GM19240 (cell line): ENCODE data around the gene DMD.

Experiments used
- DNase-seq: peaks from one replicate; pipeline ENCODE4 v3.0.0; 2011; ENCODE audit warnings: low spot score; ENCODE audit not compliant: insufficient read length

Gene DMD

DNA sequence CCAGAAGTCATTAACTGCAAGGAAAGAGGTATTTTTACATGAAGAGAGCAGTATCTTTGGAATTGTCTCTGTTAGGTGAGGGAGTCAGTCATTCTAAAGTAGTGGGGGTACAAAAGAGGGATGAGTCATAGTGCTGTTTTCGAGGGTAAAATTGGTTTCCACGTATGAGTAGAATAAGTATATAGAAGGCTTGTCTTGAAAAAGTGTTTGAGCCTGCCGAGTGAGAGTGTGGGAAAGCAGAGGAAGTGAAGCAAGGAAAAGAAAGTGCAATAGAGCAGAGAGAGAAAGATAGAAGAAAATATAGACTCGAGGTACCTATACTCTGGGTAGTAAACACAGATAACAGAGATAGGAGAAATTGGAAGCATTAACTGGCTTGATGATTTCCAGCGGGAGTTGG lies 696.4 kb downstream of the DMD start:
- no peak for DNase-seq

DNA sequence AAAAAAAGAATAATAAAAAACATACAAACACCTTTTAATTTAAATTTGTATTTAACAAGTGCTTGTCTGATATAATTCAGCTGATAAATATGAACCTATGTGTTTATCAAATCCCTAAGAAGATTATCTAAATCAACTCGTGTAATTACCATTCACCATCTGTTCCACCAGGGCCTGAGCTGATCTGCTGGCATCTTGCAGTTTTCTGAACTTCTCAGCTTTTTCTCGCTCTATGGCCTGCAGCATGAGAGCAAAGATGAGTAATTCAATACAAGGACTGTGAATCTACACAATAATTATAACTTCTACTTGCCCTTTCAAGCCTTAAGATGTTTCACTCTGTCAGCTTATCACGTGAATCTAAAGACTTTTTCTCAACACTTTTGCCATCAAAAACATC lies 709.7 kb downstream of the DMD start:
- DNase-seq: no peak

DNA sequence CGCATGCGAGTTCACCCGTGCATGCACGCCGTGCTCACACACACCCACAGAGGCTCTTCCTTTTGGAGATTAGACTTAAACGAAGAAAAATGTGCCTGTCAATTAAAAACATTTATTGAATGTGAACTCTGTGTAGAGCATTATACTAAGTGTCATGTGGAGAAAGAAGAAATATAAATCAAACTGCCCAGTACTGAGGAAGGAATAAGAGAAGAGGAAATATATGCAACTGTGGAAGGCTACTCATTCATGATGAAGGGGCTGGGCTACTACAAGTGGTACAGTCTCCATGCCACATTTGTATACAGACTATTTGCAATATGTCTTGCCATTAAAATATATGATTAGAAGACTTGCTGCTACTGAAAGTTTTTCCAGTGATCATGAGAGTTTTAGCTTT lies 714.7 kb downstream of the DMD start:
- DNase-seq: no peak

DNA sequence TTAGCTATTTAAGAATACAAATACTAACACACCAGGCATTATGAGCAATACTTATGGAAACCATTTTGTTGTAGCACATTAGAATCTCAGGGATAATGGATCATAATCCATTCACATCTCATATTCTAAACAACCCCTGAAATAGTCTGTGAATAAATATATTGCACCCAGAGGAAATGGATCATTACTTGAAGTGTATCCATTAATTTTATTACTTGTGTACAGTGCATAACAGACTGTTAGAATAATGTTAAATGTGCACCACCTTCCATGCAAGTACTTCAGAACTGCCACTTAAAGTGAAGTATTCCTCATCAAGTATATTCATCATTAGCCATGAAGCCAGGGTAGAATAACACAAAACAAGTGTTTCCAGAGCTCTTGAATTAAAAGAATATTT lies 715.5 kb downstream of the DMD start:
- no peak for DNase-seq

DNA sequence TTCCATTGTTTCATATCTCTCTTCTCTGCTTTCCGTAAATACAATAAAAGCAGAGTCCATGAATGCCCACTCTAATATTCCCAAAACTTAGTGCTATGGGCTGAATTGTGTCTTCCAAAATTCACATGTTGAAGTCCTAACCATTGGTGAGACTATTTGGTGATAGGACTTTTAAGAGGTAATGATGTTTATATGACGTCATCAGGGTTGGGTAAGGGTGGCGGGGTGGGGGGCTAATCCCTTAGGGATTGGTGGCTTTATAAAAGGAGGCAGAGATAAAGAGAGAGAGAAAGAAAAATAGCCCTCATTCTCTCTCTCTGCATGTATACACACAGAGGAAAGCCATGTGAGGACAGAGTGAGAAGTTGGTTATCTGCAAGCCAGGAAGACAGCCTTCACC lies 722.2 kb downstream of the DMD start:
- DNase-seq: no peak

DNA sequence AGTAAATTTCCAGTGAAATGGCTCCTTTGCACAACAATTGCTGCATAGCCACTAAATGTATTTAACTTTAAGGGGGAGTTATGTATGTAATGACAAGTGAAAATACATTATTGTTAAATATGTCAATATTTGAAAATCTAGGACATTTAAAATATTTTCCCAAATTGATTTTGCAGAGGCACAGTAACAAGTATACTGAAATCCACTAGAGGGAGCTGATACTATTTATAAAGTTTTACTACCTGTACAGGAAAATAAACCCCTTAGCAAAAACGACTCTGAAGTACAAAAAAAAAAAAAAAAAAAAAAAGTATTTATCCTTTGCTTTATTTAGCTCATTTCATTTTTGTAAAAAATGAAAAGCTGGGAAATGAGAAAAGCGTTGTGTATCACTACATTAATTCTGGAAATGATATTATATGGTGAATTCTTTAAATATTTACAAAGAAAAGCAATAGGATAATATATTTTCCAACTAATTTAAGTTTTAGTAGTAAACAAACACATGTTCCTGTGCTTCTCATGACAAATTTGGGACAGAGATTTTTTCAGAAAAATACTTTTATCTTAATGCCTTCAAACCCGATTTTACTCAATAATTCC lies 727.7 kb downstream of the DMD start:
- DNase-seq: no peak

DNA sequence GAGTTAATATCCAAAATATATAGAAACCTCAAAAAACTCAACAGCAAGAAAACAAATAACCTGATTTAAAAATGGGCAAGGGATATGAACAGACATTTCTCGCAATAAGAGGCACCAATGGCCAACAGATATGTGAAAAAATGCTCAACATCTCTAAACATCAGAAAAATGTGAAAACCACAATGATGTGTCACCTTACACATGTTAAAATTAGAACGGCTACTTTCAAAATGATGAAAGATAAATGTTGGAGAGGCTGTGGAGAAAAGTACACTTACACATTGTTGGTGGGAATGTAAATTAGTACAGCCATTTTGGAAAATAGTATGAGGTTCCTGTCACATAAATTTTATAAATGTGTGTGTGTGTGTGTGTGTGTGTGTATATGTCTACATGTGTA lies 731.3 kb downstream of the DMD start:
- no peak for DNase-seq

DNA sequence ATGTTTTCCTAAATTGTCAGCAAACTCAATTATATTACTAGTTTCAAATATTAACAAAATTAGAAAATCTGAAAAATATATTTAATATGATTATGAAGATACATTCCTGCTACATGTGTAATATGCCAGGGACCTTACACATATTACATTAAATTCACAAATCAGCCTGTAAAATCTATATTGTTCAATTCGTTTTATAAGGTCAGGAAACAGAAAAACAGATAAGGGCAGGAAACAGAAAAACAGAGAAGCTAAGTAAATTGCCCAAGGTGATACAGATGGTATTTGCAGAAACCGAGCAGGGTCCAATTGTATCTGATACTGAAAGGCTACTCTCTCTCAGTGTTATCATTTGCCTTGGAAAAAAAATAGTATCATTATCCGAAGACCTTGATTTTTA lies 739.0 kb downstream of the DMD start:
- no peak for DNase-seq

DNA sequence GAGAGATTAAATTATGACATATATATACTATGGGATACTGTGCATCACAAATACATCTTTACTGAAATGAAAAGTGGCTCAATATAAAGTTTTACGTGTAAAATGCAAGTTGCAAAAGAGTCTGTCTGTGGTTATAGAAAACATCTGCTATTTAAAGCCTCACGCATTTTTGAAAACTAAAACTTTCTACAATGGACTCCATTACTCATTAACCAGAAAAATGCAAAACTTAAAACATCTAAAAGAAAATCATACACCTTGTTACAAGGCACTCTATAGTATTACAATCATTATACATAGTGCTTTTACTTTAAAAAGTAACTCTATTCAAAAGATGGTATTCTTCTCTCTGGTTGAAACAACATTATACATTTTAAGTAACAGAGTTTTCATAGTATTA lies 755.6 kb downstream of the DMD start:
- no peak for DNase-seq

DNA sequence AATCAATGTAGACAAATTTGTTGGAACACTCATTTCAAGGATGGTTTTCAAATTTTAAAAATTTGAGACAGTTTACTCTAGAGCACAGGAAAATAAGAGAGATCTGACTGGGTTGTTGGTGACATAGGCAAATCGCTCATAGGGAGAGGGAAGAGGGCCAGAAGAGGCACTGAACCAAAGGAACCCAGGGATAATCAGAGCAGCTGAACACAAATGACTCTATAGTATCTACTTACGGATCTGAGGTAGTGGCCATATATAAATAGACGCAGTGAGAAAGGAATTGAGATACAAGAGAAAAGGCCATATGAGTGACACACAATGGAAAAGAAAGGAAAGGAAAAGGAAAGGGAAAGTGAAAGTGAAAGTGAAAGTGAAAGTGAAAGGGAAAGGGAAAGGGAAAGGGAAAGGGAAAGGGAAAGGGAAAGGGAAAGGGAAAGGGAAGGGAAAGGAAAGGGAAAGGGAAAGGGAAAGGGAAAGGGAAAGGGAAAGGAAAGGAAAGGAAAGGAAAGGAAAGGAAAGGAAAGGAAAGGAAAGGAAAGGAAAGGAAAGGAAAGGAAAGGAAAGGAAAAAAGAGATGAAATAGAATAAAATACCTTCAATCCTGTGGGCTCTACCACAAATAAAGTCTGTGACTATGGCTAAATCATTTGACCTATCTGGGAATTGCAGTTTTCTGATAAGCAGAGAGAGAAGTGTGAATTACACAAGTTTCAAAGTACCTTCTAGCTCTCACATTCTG lies 759.2 kb downstream of the DMD start:
- no peak for DNase-seq

DNA sequence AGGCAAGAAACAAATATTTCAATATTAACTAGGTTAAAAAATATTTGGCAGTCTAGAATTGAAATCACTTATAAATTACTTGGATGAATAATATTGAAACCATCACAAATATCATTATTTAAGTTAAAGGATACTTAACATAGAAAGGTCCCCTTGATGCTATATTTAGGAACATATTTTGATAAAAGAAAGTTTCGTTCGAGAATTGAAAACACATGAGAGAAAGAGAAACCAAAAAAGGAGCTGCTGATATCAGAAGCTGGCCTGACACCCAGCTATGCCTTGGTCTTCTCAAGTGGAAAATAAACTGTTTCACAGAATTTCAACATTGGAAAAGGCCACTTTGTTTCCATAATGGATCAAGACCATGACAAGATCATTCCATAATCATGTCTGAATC lies 762.4 kb downstream of the DMD start:
- DNase-seq: no peak

DNA sequence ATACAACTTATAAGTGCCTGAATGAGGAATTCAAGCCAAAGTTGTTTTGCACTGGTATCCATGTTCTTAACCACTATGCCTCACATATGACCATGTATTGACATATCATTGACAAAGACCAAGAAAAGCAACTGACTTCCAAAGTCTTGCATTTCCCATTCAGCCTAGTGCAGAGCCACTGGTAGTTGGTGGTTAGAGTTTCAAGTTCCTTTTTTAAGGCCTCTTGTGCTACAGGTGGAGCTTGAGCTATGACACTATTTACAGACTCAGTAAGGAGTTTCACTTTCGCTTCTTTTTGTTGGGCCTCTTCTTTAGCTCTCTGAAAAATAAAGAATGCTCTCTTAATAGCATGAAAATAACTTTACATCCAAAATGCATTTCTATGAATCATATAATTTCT lies 763.0 kb downstream of the DMD start:
- peak; percentile 2 for DNase-seq

DNA sequence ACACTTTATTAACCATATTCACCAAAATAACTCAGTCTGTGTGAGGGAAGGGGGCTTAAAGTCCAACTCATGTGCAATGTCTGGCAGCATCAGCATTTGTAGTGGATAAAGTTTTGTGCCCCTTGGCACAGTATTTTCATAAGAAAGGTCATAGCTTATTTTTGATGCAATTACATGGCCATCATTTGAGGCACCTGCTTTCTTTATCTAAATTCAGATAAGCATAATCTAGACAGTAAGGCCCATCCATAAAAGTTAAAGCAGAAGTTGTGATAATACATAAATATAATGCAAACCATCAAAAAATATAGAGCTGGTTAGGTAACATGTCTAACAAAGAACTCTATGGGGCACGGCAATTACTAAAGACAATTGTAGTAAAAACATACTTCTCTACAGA lies 763.7 kb downstream of the DMD start:
- no peak for DNase-seq

DNA sequence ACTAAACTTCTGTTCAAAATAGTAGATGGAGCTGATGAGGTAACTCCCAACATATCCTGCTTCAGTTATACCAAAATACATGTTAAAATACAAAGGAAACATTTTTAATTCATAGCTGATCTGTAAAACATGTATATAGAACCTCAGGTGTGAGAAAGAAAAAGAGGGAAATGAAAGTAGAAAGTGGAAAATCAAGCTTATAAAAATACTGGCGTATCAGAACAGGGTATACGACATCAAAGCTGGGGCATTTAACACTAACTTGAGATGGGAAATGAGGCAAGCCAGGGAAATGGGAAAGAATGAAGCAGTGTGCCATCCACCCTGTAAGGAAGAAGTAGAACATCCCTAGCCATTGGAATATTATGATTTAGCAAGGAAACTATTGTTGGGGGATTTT lies 767.5 kb downstream of the DMD start:
- no peak for DNase-seq

DNA sequence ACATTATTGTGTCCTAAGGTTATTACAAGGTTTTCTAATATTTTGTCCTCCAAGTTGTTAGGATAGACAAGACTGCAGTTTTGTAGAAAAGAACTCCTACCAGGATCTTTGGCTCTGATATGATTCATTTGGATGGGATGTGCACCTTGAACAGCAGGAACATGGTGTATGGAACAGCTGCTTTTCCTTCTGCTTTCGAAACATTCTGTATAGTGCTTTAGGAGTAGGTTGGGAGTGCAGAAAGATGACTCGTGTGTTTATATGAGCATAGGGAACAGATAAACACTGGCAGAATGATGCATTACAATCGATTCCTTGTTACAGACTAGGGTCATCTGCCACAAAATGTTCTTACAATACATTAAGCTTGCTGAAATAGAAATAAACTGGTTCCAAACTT lies 790.1 kb downstream of the DMD start:
- no peak for DNase-seq

DNA sequence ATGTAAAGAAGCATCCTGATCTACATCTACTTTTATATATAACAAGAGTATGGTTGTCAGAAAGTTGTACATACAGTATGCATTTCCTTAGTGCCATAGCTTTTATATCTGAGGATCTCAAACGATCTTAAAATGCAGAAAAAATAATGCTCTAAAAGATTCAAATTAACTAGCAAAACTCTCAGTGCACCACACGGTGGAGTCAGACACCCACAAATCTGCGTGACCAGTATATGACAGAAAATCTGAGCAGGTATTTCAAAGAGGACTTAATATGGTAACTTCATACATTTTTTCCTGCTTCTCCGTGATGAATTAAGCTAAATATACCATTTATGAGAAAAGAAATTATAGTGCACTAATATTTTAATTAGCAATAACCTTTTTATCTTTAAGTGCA lies 803.0 kb downstream of the DMD start:
- no peak for DNase-seq

DNA sequence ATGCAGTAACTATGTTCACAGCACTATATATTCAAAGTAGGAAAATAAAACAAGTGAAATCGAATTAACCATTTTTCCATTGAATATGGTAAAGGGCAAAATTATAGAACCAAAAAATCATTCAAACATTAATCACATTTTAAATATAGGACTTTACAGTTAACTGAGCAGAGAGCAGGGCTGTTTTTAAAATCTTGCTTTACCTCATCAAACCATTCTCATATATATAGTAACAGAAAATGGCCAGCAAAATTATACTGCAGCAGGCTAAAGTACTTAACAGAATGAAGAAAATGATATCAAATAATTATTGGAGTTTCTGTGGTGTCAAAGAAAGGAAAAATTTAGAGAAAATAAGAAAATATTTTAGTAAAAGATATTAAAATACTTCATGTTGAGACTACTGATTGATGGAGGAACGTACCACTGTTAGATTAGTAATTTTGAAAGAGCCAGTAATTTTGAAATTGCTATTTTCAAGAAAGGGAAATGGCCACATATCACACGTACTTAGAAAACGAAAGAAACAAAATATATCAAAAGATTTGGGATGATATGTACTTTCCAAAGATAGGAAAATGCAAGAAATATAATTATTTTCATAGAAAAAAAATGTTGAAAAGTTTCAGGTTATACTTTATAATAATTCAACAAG lies 813.7 kb downstream of the DMD start:
- DNase-seq: no peak

DNA sequence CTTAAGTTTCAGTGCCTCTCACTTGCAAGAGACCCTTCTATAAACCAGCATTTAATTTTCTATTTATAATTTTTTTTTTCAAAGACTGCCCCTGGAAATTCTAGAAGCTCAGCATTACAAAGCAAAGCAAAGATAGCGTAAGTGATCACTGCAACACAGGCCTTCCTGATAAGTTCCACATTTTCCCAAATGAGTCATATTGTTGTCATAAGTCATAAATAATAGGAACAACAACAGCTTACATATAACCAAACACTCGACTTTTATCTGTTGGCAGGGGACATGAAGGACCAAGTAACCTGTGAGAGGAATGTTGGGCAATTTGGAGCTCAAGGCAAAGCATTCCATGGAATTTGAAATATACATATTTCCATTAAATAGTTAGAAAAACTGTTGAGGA lies 815.5 kb downstream of the DMD start:
- no peak for DNase-seq

DNA sequence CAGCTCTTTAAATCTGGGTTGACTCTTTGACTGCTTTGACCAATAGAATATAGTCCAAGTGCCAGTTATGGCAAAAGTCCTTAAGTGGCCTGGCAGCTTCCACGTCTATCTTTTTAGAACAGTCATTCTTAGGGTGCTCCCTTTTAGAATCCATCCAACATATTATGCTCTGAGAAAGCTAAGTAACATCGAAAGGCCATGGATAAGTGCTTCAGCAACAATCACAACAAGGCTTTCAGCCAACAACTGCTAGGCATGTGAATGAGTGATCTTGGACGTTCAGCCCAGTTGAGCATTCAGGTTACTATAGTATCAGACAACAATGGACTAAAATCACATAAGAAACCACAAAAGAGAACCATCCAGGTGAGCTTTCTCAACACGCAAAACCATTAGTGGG lies 818.7 kb downstream of the DMD start:
- no peak for DNase-seq

DNA sequence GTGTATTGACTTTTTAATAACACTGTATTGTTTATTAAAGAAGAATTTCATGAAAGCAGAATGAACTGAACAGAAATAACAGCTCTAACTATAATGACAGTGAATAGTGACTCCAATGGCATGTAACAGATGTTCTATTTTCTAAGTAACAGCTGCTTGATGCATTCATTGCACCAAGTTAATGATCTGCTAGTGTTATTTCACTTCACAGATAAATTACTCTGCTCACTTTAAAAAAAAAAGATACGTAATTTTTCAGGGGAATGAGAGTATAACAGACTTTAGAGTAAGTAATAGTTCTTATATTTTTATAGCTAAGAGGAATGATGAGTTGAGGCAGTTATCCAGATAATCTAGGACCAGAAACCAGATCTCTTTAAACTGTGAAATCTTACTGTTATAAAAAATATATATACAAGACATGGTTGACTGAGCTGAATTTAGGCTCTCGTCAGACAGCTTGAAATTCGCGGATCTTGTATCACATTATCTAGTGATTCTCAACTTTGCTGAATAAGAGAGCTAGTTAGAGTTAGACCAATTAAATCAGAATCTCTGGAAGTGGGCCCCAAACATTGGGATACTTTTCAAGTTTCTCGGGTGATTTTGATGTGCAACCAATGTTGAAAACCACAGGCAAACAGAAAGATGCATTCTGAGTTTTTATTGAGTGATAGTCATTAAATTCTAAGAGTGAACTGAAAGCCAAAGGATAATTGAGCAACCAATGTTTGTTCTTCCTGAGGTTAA lies 840.7 kb downstream of the DMD start:
- DNase-seq: no peak

DNA sequence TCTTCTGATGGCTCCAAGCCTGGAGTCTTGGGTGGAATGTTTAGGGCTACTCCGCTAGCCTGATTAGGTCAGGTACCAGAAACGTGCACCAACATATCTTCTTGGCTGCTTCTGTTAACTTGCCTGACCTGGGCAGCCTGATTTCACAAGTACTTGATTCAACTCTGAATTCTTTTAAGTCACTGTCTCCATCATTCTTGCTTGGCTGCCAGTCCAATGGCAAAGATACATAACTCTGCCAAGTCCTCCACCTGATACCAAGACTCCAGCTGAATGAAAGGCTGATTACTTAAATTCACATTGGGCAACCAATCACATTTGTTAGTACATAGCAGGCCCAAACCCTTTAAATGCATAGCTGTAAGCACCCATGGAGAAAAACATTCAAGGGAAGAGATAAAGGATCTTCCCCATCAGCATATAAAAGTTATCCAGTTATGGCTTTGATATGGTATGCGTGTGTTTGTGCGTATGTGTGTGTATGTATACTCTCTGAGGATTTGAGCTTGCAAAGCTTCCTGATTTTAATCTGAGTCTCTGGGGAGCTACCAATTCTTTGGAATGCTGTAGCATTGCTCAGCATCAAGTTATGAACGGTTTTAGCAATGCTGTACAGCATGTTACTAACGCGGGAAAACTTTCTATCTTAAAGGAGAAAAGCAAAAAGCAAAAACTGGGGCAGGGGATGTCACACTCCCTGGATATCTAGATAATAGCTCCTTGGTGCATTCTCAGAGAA lies 917.2 kb downstream of the DMD start:
- no peak for DNase-seq

DNA sequence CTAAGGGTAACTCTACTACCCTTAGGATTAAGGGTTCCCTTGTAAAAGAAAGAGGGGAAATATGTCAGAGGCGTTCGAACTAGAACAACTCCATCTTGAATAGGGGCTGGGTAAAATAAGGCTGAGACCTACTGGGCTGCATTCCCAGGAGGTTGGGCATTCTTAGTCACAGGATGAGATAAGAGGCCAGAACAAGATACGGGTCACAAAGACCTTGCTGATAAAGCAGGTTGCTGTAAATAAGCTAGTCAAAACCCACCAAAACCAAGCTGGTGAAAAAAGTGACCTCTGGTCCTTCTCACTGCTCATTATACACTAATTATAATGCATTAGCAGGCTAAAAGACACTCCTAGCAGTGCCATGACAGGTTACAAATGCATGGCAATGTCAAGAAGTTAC lies 922.0 kb downstream of the DMD start:
- DNase-seq: no peak
